Transverse colon (tissue), 4 donors: ENCODE measurements around the gene BCKDK.

Source experiments
- EP300 ChIP-seq: sonication (generic); formaldehyde crosslinking; IDR thresholded peaks from one replicate; pipeline ENCODE4 v1.6.1; 2017; ENCODE audit warnings: antibody characterized with exemption, low read depth
- POLR2A ChIP-seq: fragments of 450-650 bp; IDR thresholded peaks from one replicate; pipeline ENCODE4 v1.6.1; 2016; ENCODE audit warnings: antibody characterized with exemption, mild to moderate bottlenecking, moderate library complexity
- POLR2AphosphoS5 ChIP-seq, 3 donors: sonication (generic); formaldehyde crosslinking; IDR thresholded peaks; one replicate each; pipeline ENCODE4 v1.6.1; 2016; ENCODE audit warnings: antibody characterized with exemption in 3 of 3
- TF ChIP-seq, protein P1 (sequence below), 5 experiments: fragments of 200-600 bp in 3 of 5; fragments of 450-650 bp in 2 of 5; sonication (generic) in 3 of 5; IDR thresholded peaks; 1 replicate in 2 of 5; 2 replicates in 3 of 5; pipeline ENCODE4 v1.5.1; 2016 to 2017; ENCODE audit warnings: antibody characterized with exemption in 5 of 5, inconsistent platforms in 3 of 5, mild to moderate bottlenecking in 2 of 5, moderate library complexity in 1 of 5

DNA sequence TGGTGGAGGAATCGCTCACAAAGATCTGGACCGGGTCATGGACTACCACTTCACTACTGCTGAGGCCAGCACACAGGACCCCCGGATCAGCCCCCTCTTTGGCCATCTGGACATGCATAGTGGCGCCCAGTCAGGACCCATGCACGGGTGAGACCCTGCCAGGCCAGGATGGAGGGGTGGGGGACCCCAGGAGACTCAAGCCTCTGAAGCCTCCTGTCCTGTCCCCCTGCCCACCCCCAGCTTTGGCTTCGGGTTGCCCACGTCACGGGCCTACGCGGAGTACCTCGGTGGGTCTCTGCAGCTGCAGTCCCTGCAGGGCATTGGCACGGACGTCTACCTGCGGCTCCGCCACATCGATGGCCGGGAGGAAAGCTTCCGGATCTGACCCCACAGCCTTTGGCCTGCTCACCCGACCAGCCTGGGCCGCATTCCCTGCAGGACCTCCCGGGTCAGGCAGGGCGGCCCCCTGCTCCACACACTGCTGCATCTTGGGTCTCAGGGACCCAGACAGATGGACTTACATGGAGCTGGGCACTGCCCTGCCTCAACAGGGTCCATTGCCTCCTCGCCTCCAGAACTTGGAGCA is 3.8 kb downstream of the BCKDK start:
- TF ChIP-seq, protein P1, sequence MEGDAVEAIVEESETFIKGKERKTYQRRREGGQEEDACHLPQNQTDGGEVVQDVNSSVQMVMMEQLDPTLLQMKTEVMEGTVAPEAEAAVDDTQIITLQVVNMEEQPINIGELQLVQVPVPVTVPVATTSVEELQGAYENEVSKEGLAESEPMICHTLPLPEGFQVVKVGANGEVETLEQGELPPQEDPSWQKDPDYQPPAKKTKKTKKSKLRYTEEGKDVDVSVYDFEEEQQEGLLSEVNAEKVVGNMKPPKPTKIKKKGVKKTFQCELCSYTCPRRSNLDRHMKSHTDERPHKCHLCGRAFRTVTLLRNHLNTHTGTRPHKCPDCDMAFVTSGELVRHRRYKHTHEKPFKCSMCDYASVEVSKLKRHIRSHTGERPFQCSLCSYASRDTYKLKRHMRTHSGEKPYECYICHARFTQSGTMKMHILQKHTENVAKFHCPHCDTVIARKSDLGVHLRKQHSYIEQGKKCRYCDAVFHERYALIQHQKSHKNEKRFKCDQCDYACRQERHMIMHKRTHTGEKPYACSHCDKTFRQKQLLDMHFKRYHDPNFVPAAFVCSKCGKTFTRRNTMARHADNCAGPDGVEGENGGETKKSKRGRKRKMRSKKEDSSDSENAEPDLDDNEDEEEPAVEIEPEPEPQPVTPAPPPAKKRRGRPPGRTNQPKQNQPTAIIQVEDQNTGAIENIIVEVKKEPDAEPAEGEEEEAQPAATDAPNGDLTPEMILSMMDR (IDR thresholded peaks at IDR 0.05), result no peak
- TF ChIP-seq POLR2A (no peak), EP300 (no peak), POLR2AphosphoS5 (IDR thresholded peaks at IDR 0.05) (no peak)
